Neural cell (in vitro differentiated cells): ENCODE data around the gene SPN. TPM values are rescaled to one million over a fixed set of nuclear protein-coding genes. Genes with fewer than 3 reads are reported as not detected.

Experiments used
- H2AFZ ChIP-seq: fragments of 200-600, 300-800 bp; sonication (generic), shearing (Covaris generic); 2 replicates; pipeline ENCODE4 v1.6.0; 2014; ENCODE audit warnings: low read depth, mild to moderate bottlenecking, antibody characterized with exemption, low read length, moderate library complexity
- H3F3A ChIP-seq: fragments of 200-600 bp; shearing (Covaris generic); 2 replicates; pipeline ENCODE4 v1.6.1; 2016; ENCODE audit warnings: mild to moderate bottlenecking, moderate library complexity, mixed read lengths, antibody characterized with exemption, low read length; ENCODE audit not compliant: insufficient read depth, poor library complexity, severe bottlenecking
- H3K27ac ChIP-seq: fragments of 200-600, 300-800 bp; sonication (generic), shearing (Covaris generic); 2 replicates; pipeline ENCODE4 v1.5.1; 2014; ENCODE audit warnings: mild to moderate bottlenecking, low read length, moderate library complexity
- H3K27me3 ChIP-seq: fragments of 300-800, 200-600 bp; sonication (generic), shearing (Covaris generic); 2 replicates; pipeline ENCODE4 v1.6.0; 2014; ENCODE audit warnings: mild to moderate bottlenecking, low read depth, low read length, moderate library complexity; ENCODE audit not compliant: insufficient read depth
- H3K36me3 ChIP-seq: fragments of 300-800, 200-600 bp; sonication (generic), shearing (Covaris generic); 2 replicates; pipeline ENCODE4 v1.5.1; 2014; ENCODE audit warnings: mild to moderate bottlenecking, antibody characterized with exemption, low read length, moderate library complexity; ENCODE audit not compliant: insufficient read depth
- H3K4me2 ChIP-seq: fragments of 300-800, 200-600 bp; sonication (generic), shearing (Covaris generic); 2 replicates; pipeline ENCODE4 v1.6.0; 2014; ENCODE audit warnings: mild to moderate bottlenecking, low read length
- H3K4me3 ChIP-seq: fragments of 300-800, 200-600 bp; sonication (generic), shearing (Covaris generic); 2 replicates; pipeline ENCODE4 v1.5.1; 2014; ENCODE audit warnings: mild to moderate bottlenecking, low read length, moderate library complexity
- H3K79me2 ChIP-seq: fragments of 200-600 bp; shearing (Covaris generic); replicated peaks from 2 replicates; pipeline ENCODE4 v1.6.0; 2014; ENCODE audit warnings: mild to moderate bottlenecking, low read length, moderate library complexity; ENCODE audit not compliant: insufficient read depth
- H3K9ac ChIP-seq: fragments of 300-800, 200-600 bp; sonication (generic), shearing (Covaris generic); 2 replicates; pipeline ENCODE4 v1.6.1; 2016; ENCODE audit warnings: mild to moderate bottlenecking, low read length, mixed read lengths
- H3K9me2 ChIP-seq: fragments of 200-600 bp; shearing (Covaris generic); 2 replicates; pipeline ENCODE4 v1.6.1; 2016; ENCODE audit warnings: mild to moderate bottlenecking, low read length, mixed read lengths; ENCODE audit not compliant: insufficient read depth
- H3K9me3 ChIP-seq: fragments of 200-600, 300-800 bp; sonication (generic), shearing (Covaris generic); 2 replicates; pipeline ENCODE4 v1.6.1; 2016; ENCODE audit warnings: mild to moderate bottlenecking, mixed run types, low read length, moderate library complexity, mixed read lengths
- H4K20me1 ChIP-seq: fragments of 200-600 bp; shearing (Covaris generic); 2 replicates; pipeline ENCODE4 v1.6.1; 2016; ENCODE audit warnings: mild to moderate bottlenecking, mixed run types; ENCODE audit not compliant: insufficient read depth
- CTCF ChIP-seq: fragments of 450-650 bp; IDR thresholded peaks from 2 replicates; pipeline ENCODE4 v1.5.1; 2014; ENCODE audit warnings: antibody characterized with exemption, mild to moderate bottlenecking, moderate library complexity; ENCODE audit not compliant: poor library complexity, severe bottlenecking
- EP300 ChIP-seq: fragments of 450-650 bp; conservative IDR thresholded peaks from 2 replicates; pipeline ENCODE4 v1.6.1; 2014; ENCODE audit warnings: antibody characterized with exemption, mild to moderate bottlenecking, moderate library complexity; ENCODE audit not compliant: poor library complexity, severe bottlenecking
- EZH2 ChIP-seq: fragments of 200-600, 300-800 bp; shearing (Covaris generic), sonication (generic); IDR thresholded peaks from 2 replicates; pipeline ENCODE4 v1.6.1; 2014; ENCODE audit warnings: antibody characterized with exemption, low read length, borderline replicate concordance, mild to moderate bottlenecking; ENCODE audit not compliant: insufficient read depth, poor library complexity, severe bottlenecking
- MXI1 ChIP-seq: fragments of 450-650 bp; conservative IDR thresholded peaks from 2 replicates; pipeline ENCODE4 v1.6.1; 2014; ENCODE audit warnings: antibody characterized with exemption, mild to moderate bottlenecking; ENCODE audit not compliant: poor library complexity, severe bottlenecking
- POLR2AphosphoS5 ChIP-seq: IDR thresholded peaks from 2 replicates; pipeline ENCODE4 v1.6.1; 2012
- RAD21 ChIP-seq: fragments of 450-650 bp; conservative IDR thresholded peaks from 2 replicates; pipeline ENCODE4 v1.6.1; 2014; ENCODE audit warnings: antibody characterized with exemption, mild to moderate bottlenecking, moderate library complexity
- REST ChIP-seq: IDR thresholded peaks from 2 replicates; pipeline ENCODE4 v1.6.1; 2012; ENCODE audit warnings: borderline replicate concordance
- SMC3 ChIP-seq: fragments of 450-650 bp; conservative IDR thresholded peaks from 2 replicates; pipeline ENCODE4 v1.6.1; 2014; ENCODE audit warnings: antibody characterized with exemption, mild to moderate bottlenecking, moderate library complexity; ENCODE audit not compliant: poor library complexity
- TAF1 ChIP-seq: IDR thresholded peaks from 2 replicates; pipeline ENCODE4 v1.6.1; 2012; ENCODE audit warnings: low read depth
- polyA plus RNA-seq: library from polyadenylated mRNA; depleted of rRNA; stranded (reverse); fragments of >200 nt; gene quantifications from 2 replicates; pipeline ENCODE4 v1.2.3, GENCODE V29; 2014

The SPN gene
- polyA plus RNA-seq, 1 donor from 2014 or later: 0.09 TPM

GRCh38 chr16:29674188-29674587 lies 11.1 kb downstream of the SPN start:
- H3K4me2 ChIP-seq: no peak overlapping the region
- no peaks in the 10 kb centered on the region for H3K27me3 ChIP-seq
- no peak overlapping the region for H2AFZ ChIP-seq
- H3K4me3 ChIP-seq: no peak overlapping the region
- no peaks in the 10 kb centered on the region for H3K79me2 ChIP-seq
- H3K9ac ChIP-seq: no peak overlapping the region
- no peaks in the 10 kb centered on the region for H3K9me2 ChIP-seq
- H3K27ac ChIP-seq: no peak overlapping the region
- TF ChIP-seq EZH2: no peak
- TF ChIP-seq MXI1: no peak
- TF ChIP-seq EP300: no peak
- TF ChIP-seq CTCF: no peak
- TF ChIP-seq REST: no peak
- no peak for TF ChIP-seq POLR2AphosphoS5
- no peak for TF ChIP-seq TAF1
- no peaks in the 10 kb centered on the region for H3F3A ChIP-seq
- no peaks in the 10 kb centered on the region for H3K9me3 ChIP-seq
- H3K36me3 ChIP-seq: no peaks in the 10 kb centered on the region
- no peaks in the 10 kb centered on the region for H4K20me1 ChIP-seq

- H3K79me2 ChIP-seq: no peaks in the 10 kb centered on the region
- H3K9ac ChIP-seq: no peak overlapping the region
- no peaks in the 10 kb centered on the region for H3K36me3 ChIP-seq
- H3K9me2 ChIP-seq: no peaks in the 10 kb centered on the region
- no peaks in the 10 kb centered on the region for H3K27me3 ChIP-seq
- no peak for TF ChIP-seq POLR2AphosphoS5
- TF ChIP-seq TAF1: no peak
- TF ChIP-seq RAD21: no peak
- no peak for TF ChIP-seq EP300
- no peak for TF ChIP-seq SMC3
- TF ChIP-seq MXI1: no peak
- no peak for TF ChIP-seq EZH2
- TF ChIP-seq CTCF: no peak
- no peak for TF ChIP-seq REST
- no peaks in the 10 kb centered on the region for H3F3A ChIP-seq
- H4K20me1 ChIP-seq: no peaks in the 10 kb centered on the region
- H3K27ac ChIP-seq: no peak overlapping the region
- no peak overlapping the region for H2AFZ ChIP-seq
- no peak overlapping the region for H3K4me2 ChIP-seq
- H3K4me3 ChIP-seq: no peak overlapping the region
- H3K9me3 ChIP-seq: no peaks in the 10 kb centered on the region
Measured at GRCh38 chr16:29675811-29676643, 13.0 kb downstream of the SPN start.
